H1 (cell line): ENCODE measurements around the gene HES7. TPM values are rescaled to one million over a fixed set of nuclear protein-coding genes. Genes with fewer than 3 reads are reported as not detected.

Experiments used
- CTCF ChIA-PET: fragments of 300-600 bp; sonication (Branson Sonifier 250); formaldehyde crosslinking; loops from one replicate; lab custom pipeline; 2021; ENCODE audit not compliant: partially characterized antibody; lab: Charles Lee
- POLR2A ChIA-PET: fragments of 300-600 bp; sonication (Branson Sonifier 250); formaldehyde crosslinking; loops from one replicate; lab custom pipeline; 2021; ENCODE audit warnings: inconsistent platforms; ENCODE audit not compliant: partially characterized antibody; lab: Charles Lee
- DNase-seq, 2 experiments: peaks; one replicate each; pipeline versions ENCODE4 v3.0.0 to v3.0.0-alpha.2; 2010 to 2022; ENCODE audit warnings: low spot score in 2 of 2, low read depth in 1 of 2, mixed read lengths in 1 of 2
- FAIRE-seq: peaks from 2 replicates; lab custom pipeline; 2011; peaks lifted over from hg19 to GRCh38; lab: Jason Lieb, UNC
- H2AFZ ChIP-seq: 2 replicates; pipeline ENCODE4 v1.8.1; 2012; ENCODE audit warnings: low read length, inconsistent platforms
- H2AK5ac ChIP-seq: 2 replicates; pipeline ENCODE4 v1.6.1; 2013; ENCODE audit warnings: low read depth, low read length
- H2BK120ac ChIP-seq: replicated peaks from 2 replicates; pipeline ENCODE3; 2013; ENCODE audit warnings: low read depth, low read length, inconsistent platforms
- H2BK12ac ChIP-seq: 2 replicates; pipeline ENCODE4 v1.6.1; 2013; ENCODE audit warnings: low read depth, low read length
- H2BK15ac ChIP-seq: 2 replicates; pipeline ENCODE4 v1.6.1; 2013; ENCODE audit warnings: low read length
- H2BK20ac ChIP-seq: 2 replicates; pipeline ENCODE4 v1.6.1; 2013; ENCODE audit warnings: low read length
- H2BK5ac ChIP-seq: 2 replicates; pipeline ENCODE4 v1.6.1; 2013; ENCODE audit warnings: low read depth, low read length
- H3K14ac ChIP-seq: 2 replicates; pipeline ENCODE4 v1.6.1; 2013; ENCODE audit warnings: inconsistent platforms; ENCODE audit not compliant: insufficient read length
- H3K18ac ChIP-seq: 2 replicates; pipeline ENCODE4 v1.6.1; 2013; ENCODE audit warnings: low read length; ENCODE audit errors: extremely low read depth
- H3K23ac ChIP-seq: 2 replicates; pipeline ENCODE4 v1.6.1; 2013; ENCODE audit warnings: inconsistent platforms; ENCODE audit not compliant: insufficient read length
- H3K23me2 ChIP-seq: 2 replicates; pipeline ENCODE4 v1.6.1; 2013; ENCODE audit warnings: low read depth, low read length
- H3K27ac ChIP-seq: 2 replicates; pipeline ENCODE4 v1.6.1; 2011; ENCODE audit warnings: low read depth, low read length, inconsistent platforms
- H3K27me3 ChIP-seq, 4 experiments: replicated peaks in 1 of 4; 1 replicate in 1 of 4; 2 replicates in 3 of 4; pipeline versions ENCODE4 v1.6.1 to v1.8.1; 2011 to 2013; ENCODE audit warnings: low read length in 3 of 4, mild to moderate bottlenecking in 3 of 4, inconsistent platforms in 2 of 4, mixed read lengths in 2 of 4, moderate library complexity in 1 of 4; ENCODE audit not compliant: control insufficient read depth in 3 of 4, insufficient read depth in 3 of 4; ENCODE audit errors: extremely low read depth in 1 of 4
- H3K36me3 ChIP-seq, 4 experiments: 2 replicates each; pipeline versions ENCODE4 v1.6.1 to v1.8.1; 2011 to 2013; ENCODE audit warnings: mild to moderate bottlenecking in 4 of 4, low read length in 3 of 4, moderate library complexity in 2 of 4, control low read depth in 1 of 4, inconsistent platforms in 1 of 4; ENCODE audit not compliant: insufficient read depth in 4 of 4, control insufficient read depth in 2 of 4
- H3K4ac ChIP-seq: replicated peaks from 2 replicates; pipeline ENCODE3; 2013; ENCODE audit warnings: low read length, low read depth, mixed read lengths, inconsistent platforms; ENCODE audit not compliant: insufficient read length
- H3K4me1 ChIP-seq, 4 experiments: replicated peaks in 1 of 4; 1 replicate in 1 of 4; 2 replicates in 3 of 4; pipeline versions ENCODE4 v1.6.1 to v1.8.1; 2011 to 2013; ENCODE audit warnings: low read length in 3 of 4, inconsistent platforms in 2 of 4, mixed read lengths in 1 of 4; ENCODE audit not compliant: insufficient read depth in 4 of 4, control insufficient read depth in 3 of 4
- H3K4me2 ChIP-seq, 2 experiments: 2 replicates each; pipeline versions ENCODE4 v1.6.1 to v1.8.1; 2011 to 2013; ENCODE audit warnings: low read depth in 2 of 2, low read length in 2 of 2, control low read depth in 1 of 2, inconsistent platforms in 1 of 2, mild to moderate bottlenecking in 1 of 2; ENCODE audit not compliant: insufficient read depth in 1 of 2
- H3K4me3 ChIP-seq, 4 experiments: fragments of 200-600, 300-600 bp in 1 of 4; sonication (generic), shearing (Covaris generic), sonication (Bioruptor Twin) in 1 of 4; 2 replicates each; pipeline versions ENCODE4 v1.5.1 to v1.8.1; 2011 to 2016; ENCODE audit warnings: low read length in 4 of 4, low read depth in 3 of 4, control low read depth in 2 of 4, inconsistent platforms in 2 of 4, mild to moderate bottlenecking in 2 of 4, mixed read lengths in 1 of 4, moderate library complexity in 1 of 4; ENCODE audit not compliant: insufficient read depth in 2 of 4; ENCODE audit errors: extremely low read depth in 1 of 4
- H3K56ac ChIP-seq: replicated peaks from 2 replicates; pipeline ENCODE3; 2013; ENCODE audit warnings: low read depth, mild to moderate bottlenecking, mixed read lengths, low read length, inconsistent platforms; ENCODE audit not compliant: insufficient read length
- H3K79me1 ChIP-seq: 2 replicates; pipeline ENCODE4 v1.6.1; 2013; ENCODE audit warnings: low read depth, low read length, control low read depth
- H3K79me2 ChIP-seq, 2 experiments: 2 replicates each; pipeline versions ENCODE4 v1.6.1 to v1.8.1; 2012 to 2013; ENCODE audit warnings: low read length in 2 of 2, mild to moderate bottlenecking in 2 of 2, inconsistent platforms in 1 of 2; ENCODE audit not compliant: insufficient read depth in 2 of 2, control insufficient read depth in 1 of 2
- H3K9ac ChIP-seq, 4 experiments: replicated peaks in 1 of 4; 1 replicate in 1 of 4; 2 replicates in 3 of 4; pipeline versions ENCODE4 v1.6.1 to v1.8.1; 2011 to 2013; ENCODE audit warnings: low read depth in 3 of 4, low read length in 3 of 4, control low read depth in 2 of 4, mild to moderate bottlenecking in 2 of 4, moderate library complexity in 2 of 4, inconsistent platforms in 1 of 4; ENCODE audit errors: extremely low read depth in 1 of 4
- H3K9me3 ChIP-seq, 2 experiments: 2 replicates each; pipeline versions ENCODE4 v1.6.1 to v1.8.1; 2012 to 2013; ENCODE audit warnings: mild to moderate bottlenecking in 2 of 2, moderate library complexity in 2 of 2, control low read depth in 1 of 2, inconsistent platforms in 1 of 2, low read depth in 1 of 2, low read length in 1 of 2, mixed read lengths in 1 of 2; ENCODE audit not compliant: insufficient read depth in 2 of 2
- H4K20me1 ChIP-seq, 2 experiments: replicated peaks in 1 of 2; 2 replicates each; pipeline versions ENCODE3 to v1.8.1; 2011 to 2013; ENCODE audit warnings: inconsistent platforms in 2 of 2, low read length in 2 of 2, mild to moderate bottlenecking in 1 of 2; ENCODE audit not compliant: insufficient read depth in 2 of 2, control insufficient read depth in 1 of 2
- H4K5ac ChIP-seq: 2 replicates; pipeline ENCODE4 v1.6.1; 2013; ENCODE audit warnings: low read length, low read depth, mixed read lengths, inconsistent platforms; ENCODE audit not compliant: insufficient read length
- H4K8ac ChIP-seq: 2 replicates; pipeline ENCODE4 v1.8.0; 2013; ENCODE audit warnings: mild to moderate bottlenecking, moderate library complexity, low read length, inconsistent platforms; ENCODE audit not compliant: insufficient read depth; ENCODE audit errors: extremely low read depth
- H4K91ac ChIP-seq: replicated peaks from 2 replicates; pipeline ENCODE3; 2013; ENCODE audit warnings: low read length, mixed read lengths, inconsistent platforms; ENCODE audit not compliant: insufficient read length
- BACH1 ChIP-seq: IDR thresholded peaks from 2 replicates; pipeline ENCODE4 v1.6.1; 2012; ENCODE audit warnings: low read length, improper control_type of control experiment
- CHD1 ChIP-seq: IDR thresholded peaks from 2 replicates; pipeline ENCODE4 v1.6.1; 2012; ENCODE audit warnings: low read depth, low read length, improper control_type of control experiment
- KDM5A ChIP-seq: fragments of 200-600 bp; IDR thresholded peaks from 2 replicates; pipeline ENCODE4 v1.7.1; 2012; ENCODE audit warnings: mild to moderate bottlenecking, low read length, inconsistent platforms, mixed read lengths
- WGBS, 2 experiments: shearing (Covaris generic) in 1 of 2; methylation state at CpG; one replicate each; pipeline versions ENCODE4 v1.1.6 to v1.1.7; 2013 to 2015; ENCODE audit warnings: low lambda C conversion rate in 2 of 2, mixed read lengths in 2 of 2, inconsistent platforms in 1 of 2, low coverage in 1 of 2, missing lambda C conversion rate in 1 of 2; ENCODE audit not compliant: insufficient replicate concordance in 2 of 2, insufficient coverage in 1 of 2, insufficient read length in 1 of 2; ENCODE audit errors: extremely low coverage in 1 of 2, missing lambda C conversion rate in 1 of 2; 5-methylcytosine and 5-hydroxymethylcytosine counted together
- polyA plus RNA-seq, 7 experiments: library from polyadenylated mRNA; depleted of rRNA in 3 of 7; stranded (reverse) in 5 of 7; unstranded in 2 of 7; fragments of >200 nt in 5 of 7; fragments of 200-250 nt in 2 of 7; gene quantifications; 1 replicate in 5 of 7; 2 replicates in 1 of 7; 4 replicates in 1 of 7; pipeline versions ENCODE4 v1.2.1 to v1.2.3, GENCODE V29; 2011 to 2013; ENCODE audit warnings: missing spikeins in 2 of 7, mixed read lengths in 2 of 7
- total RNA-seq: library from RNA; stranded (reverse); fragmentation: NEBNext Ultra II Directional; extraction: Animal tissue kit (Norgen Biotek cat#: 25700); gene quantifications from 2 replicates; pipeline ENCODE4 v1.2.1, GENCODE V29; 2021
- TF ChIP-seq, protein P1 (sequence below): IDR thresholded peaks from 2 replicates; pipeline ENCODE4 v1.6.1; 2012; ENCODE audit warnings: low read length, inconsistent platforms

The HES7 gene
- total and polyA plus RNA-seq, 2 of the 8 experiments (the other 6 are each of a cell fraction or from before 2014, with no cell fraction given): 0.20 to 0.32 TPM

- Histone ChIP-seq H4K5ac (no peak overlapping the region), H3K4me3 (no peak overlapping the region), H2AK5ac (no peak overlapping the region), H3K4ac (no peak overlapping the region), H2BK15ac (no peak overlapping the region), H3K18ac (no peak overlapping the region), H3K27ac (no peak overlapping the region), H2BK5ac (no peak overlapping the region), H4K8ac (no peak overlapping the region), H3K23ac (no peak overlapping the region), H4K91ac (no peak overlapping the region), H3K27me3 (no peaks in the 10 kb centered on the region), H3K23me2 (peaks cover 7% of the 10 kb centered on the region; the same call in 1 of the 2 replicates), H2BK12ac (no peak overlapping the region), H3K9me3 (no peaks in the 10 kb centered on the region), H3K4me2 (no peak overlapping the region), H3K36me3 (no peaks in the 10 kb centered on the region), H3K9ac (no peak overlapping the region), H3K4me1 (peaks cover 4 to 17% (median 10%) of the 10 kb centered on the region in 4 experiments), H3K14ac (no peak overlapping the region), H2BK120ac (no peak overlapping the region), H4K20me1 (no peaks in the 10 kb centered on the region), H3K56ac (no peak overlapping the region), H3K79me1 (no peaks in the 10 kb centered on the region; the same call in 1 of the 2 replicates), H2AFZ (no peak overlapping the region), H2BK20ac (no peak overlapping the region), H3K79me2 (no peaks in the 10 kb centered on the region)
- TF ChIP-seq, protein P1, sequence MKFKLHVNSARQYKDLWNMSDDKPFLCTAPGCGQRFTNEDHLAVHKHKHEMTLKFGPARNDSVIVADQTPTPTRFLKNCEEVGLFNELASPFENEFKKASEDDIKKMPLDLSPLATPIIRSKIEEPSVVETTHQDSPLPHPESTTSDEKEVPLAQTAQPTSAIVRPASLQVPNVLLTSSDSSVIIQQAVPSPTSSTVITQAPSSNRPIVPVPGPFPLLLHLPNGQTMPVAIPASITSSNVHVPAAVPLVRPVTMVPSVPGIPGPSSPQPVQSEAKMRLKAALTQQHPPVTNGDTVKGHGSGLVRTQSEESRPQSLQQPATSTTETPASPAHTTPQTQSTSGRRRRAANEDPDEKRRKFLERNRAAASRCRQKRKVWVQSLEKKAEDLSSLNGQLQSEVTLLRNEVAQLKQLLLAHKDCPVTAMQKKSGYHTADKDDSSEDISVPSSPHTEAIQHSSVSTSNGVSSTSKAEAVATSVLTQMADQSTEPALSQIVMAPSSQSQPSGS: no peak
- TF ChIP-seq BACH1 (no peak), KDM5A (no peak), CHD1 (no peak)
- FAIRE-seq: no peak
- DNase-seq: no peak
- 82% methylated on average over 3 of the region's 3 CpGs; no CpG with 5 or more reads in 1 of the 2 experiments for WGBS, 2 experiments
- POLR2A ChIA-PET: interaction anchor here (0.6 to 15.7 kb wide), 11 partner anchors 6 to 57 kb away, joined by 3 to 289 read pairs (median 4); partner anchors contain the start of gene TMEM107
- CTCF ChIA-PET: interaction anchor here (0.6 to 2.2 kb wide), 5 partner anchors 9 to 113 kb away, joined by 3 to 14 read pairs (median 3); no protein-coding TSS in a partner anchor
These were observed 43.6 kb upstream of the HES7 start for GRCh38 chr17:8167526-8167925.
